HFF-Myc (cell line): ENCODE results near the gene CT45A5.
"Not testable (repeated sequence)": the region's sequence is repeated elsewhere in the genome, so short reads cannot be mapped to it uniquely, and the experiment has no call there.

Experiments
- DNase-seq: peaks from one replicate; pipeline ENCODE4 v3.0.0-alpha.2; 2011; ENCODE audit warnings: low read depth; ENCODE audit errors: extremely low read depth
- H3K4me3 ChIP-seq: replicated peaks from 2 replicates; pipeline ENCODE4 v1.5.1; 2011; ENCODE audit warnings: low read depth, mild to moderate bottlenecking, control low read depth, low read length
- TF ChIP-seq, protein P1 (sequence below): IDR thresholded peaks from 2 replicates; pipeline ENCODE4 v1.5.1; 2012; ENCODE audit warnings: mild to moderate bottlenecking, low read depth, low read length, control low read depth; ENCODE audit errors: missing control alignments

Gene CT45A5, protein sequence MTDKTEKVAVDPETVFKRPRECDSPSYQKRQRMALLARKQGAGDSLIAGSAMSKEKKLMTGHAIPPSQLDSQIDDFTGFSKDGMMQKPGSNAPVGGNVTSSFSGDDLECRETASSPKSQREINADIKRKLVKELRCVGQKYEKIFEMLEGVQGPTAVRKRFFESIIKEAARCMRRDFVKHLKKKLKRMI

DNA sequence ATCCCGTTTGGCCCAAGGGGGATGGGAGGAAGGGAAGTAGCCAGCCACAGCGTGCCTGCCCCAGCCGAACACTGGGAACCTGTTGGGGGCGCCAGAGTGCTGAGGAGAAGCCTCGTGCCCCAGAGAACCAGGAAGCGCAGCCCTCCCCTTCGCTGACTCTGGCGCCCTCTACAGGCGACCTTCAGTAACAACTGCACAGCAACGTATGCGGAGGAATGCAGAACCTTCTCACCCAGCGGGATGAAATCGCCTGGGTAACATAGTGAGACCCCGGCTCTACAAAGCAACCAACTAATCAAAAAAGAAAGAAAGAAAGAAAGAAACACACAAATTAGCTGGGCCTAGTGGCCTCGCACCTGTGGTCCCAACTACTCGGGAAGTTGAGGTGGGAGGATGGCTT lies at the start of gene CT45A5:
Gene CT45A5, minus strand, starts transcription at position 101 of the 400 bp plus-strand sequence. CDS start 3,774 bp downstream, outside the sequence.
- not testable (repeated sequence) for H3K4me3 ChIP-seq, DNase-seq

DNA sequence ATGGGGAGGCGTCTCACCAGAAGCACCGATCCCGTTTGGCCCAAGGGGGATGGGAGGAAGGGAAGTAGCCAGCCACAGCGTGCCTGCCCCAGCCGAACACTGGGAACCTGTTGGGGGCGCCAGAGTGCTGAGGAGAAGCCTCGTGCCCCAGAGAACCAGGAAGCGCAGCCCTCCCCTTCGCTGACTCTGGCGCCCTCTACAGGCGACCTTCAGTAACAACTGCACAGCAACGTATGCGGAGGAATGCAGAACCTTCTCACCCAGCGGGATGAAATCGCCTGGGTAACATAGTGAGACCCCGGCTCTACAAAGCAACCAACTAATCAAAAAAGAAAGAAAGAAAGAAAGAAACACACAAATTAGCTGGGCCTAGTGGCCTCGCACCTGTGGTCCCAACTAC lies 34.6 kb upstream of the CT45A5 start, which contains the start of gene CT45A2:
Gene CT45A2, minus strand, starts transcription at position 101 of the 400 bp plus-strand sequence. CDS start 3,747 bp downstream, outside the sequence.
- not testable (repeated sequence) for H3K4me3 ChIP-seq, DNase-seq

DNA sequence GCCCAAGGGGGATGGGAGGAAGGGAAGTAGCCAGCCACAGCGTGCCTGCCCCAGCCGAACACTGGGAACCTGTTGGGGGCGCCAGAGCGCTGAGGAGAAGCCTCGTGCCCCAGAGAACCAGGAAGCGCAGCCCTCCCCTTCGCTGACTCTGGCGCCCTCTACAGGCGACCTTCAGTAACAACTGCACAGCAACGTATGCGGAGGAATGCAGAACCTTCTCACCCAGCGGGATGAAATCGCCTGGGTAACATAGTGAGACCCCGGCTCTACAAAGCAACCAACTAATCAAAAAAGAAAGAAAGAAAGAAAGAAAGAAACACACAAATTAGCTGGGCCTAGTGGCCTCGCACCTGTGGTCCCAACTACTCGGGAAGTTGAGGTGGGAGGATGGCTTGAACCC lies 17.4 kb upstream of the CT45A5 start, which contains the start of gene CT45A6:
Gene CT45A6, minus strand, starts transcription at position 101 of the 400 bp plus-strand sequence. CDS start 3,794 bp downstream, outside the sequence.
- not testable (repeated sequence) for DNase-seq, H3K4me3 ChIP-seq

DNA sequence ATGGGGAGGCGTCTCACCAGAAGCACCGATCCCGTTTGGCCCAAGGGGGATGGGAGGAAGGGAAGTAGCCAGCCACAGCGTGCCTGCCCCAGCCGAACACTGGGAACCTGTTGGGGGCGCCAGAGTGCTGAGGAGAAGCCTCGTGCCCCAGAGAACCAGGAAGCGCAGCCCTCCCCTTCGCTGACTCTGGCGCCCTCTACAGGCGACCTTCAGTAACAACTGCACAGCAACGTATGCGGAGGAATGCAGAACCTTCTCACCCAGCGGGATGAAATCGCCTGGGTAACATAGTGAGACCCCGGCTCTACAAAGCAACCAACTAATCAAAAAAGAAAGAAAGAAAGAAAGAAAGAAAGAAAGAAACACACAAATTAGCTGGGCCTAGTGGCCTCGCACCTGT lies 17.2 kb downstream of the CT45A5 start, which contains the start of gene CT45A3:
Gene CT45A3, minus strand, starts transcription at position 101 of the 400 bp plus-strand sequence. CDS start 3,747 bp downstream, outside the sequence.
- DNase-seq: not testable (repeated sequence)

DNA sequence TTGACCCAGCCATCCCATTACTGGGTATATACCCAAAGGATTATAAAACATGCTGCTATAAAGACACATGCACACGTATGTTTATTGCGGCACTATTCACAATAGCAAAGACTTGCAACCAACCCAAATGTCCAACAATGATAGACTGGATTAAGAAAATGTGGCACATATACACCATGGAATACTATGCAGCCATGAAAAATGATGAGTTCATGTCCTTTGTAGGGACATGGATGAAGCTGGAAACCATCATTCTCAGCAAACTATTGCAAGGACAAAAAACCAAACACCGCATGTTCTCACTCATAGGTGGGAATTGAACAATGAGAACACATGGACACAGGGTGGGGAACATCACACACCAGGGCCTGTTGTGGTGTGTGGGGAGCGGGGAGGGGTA lies 40.6 kb downstream of the CT45A5 start:
- not testable (repeated sequence) for H3K4me3 ChIP-seq, DNase-seq

More for the DNA sequence above, 17.2 kb downstream of the CT45A5 start, which contains the start of gene CT45A3:
- H3K4me3 ChIP-seq: not testable (repeated sequence)

DNA sequence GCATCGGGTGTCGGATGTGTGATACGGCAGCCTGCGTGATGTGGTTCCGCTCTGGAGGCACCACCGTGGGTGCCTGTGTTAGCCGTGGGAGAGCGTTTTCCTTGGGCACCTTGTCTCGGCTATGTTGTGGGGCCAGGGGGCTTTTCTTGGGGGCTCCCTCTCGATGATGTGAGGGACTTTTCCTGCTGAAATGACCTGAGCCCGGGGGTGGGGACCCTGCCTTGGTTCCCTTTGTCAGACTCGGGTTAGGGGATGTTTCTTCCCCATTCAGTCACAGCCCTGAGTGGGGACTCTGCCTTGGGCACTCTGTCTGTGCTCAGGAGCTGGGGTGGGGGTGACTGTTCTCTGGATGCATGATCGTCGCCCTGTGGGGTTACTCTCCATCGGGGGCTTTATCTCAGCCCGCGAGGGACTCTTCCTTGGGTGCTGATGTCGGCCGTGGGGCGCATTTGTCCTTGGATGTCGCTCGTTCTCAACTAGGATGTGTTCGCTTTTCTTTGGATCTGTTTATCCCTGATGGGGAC lies 44.0 kb downstream of the CT45A5 start:
- TF ChIP-seq, protein P1, sequence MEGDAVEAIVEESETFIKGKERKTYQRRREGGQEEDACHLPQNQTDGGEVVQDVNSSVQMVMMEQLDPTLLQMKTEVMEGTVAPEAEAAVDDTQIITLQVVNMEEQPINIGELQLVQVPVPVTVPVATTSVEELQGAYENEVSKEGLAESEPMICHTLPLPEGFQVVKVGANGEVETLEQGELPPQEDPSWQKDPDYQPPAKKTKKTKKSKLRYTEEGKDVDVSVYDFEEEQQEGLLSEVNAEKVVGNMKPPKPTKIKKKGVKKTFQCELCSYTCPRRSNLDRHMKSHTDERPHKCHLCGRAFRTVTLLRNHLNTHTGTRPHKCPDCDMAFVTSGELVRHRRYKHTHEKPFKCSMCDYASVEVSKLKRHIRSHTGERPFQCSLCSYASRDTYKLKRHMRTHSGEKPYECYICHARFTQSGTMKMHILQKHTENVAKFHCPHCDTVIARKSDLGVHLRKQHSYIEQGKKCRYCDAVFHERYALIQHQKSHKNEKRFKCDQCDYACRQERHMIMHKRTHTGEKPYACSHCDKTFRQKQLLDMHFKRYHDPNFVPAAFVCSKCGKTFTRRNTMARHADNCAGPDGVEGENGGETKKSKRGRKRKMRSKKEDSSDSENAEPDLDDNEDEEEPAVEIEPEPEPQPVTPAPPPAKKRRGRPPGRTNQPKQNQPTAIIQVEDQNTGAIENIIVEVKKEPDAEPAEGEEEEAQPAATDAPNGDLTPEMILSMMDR: no peak
- no peak for DNase-seq
- H3K4me3 ChIP-seq: no peak overlapping the region

DNA sequence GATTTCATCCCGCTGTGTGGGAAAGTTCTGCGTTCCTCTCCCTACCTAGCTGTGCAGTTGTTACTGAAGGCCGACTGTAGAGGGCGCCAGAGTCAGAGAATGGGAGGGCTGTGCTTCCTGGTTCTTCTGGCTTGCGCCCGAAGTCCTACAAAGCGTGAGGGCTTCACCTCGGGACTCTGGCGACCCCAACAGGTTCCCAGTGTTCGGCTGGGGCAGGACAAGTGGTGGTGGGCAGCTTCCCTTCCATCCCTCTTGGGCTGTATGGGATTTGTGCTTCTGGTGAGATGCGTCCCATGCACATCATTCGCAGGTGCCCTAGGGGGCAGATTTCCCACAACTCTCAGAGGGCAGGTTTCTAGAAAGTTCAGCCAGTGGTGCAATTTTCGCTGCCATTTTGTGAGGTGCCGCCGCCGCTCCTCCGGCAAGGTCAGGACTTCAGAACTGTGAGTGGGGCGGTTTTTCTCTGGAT lies 44.6 kb downstream of the CT45A5 start:
- TF ChIP-seq, protein P1: peak; percentile 53
- no peak for DNase-seq
- no peak overlapping the region for H3K4me3 ChIP-seq

DNA sequence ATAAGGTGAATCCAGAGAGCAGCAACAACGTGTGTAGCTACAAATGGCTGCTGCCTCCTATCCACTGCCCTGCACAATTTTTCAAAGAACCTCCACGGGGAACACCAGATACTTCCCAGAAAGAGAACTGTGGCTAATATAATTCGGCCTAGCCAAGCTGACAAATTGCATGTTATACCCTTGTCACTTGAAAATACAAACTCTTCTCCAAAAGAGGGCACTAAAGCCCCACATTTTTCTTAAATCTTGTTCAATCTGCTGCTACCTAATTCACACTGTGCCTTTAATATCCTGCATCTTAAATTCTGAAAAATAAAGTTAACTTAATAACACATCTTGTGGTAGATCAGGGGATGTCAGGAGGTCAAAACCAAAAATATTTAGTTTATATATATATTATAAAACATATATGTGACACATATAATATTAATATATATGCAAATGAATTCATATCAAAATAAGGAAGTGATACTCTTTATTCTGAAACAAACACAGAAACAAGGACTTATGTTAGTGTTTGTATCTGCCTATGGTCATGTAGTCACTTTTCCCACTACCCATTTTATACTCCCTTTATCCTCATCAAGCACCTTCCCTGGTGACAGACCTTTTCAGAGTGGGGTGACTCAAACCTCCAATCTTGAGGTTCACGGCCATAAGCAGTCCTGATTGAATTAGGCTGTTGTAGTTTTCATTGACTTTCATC lies 47.8 kb downstream of the CT45A5 start:
- H3K4me3 ChIP-seq: no peak overlapping the region
- DNase-seq: no peak
- TF ChIP-seq, protein P1: no peak

DNA sequence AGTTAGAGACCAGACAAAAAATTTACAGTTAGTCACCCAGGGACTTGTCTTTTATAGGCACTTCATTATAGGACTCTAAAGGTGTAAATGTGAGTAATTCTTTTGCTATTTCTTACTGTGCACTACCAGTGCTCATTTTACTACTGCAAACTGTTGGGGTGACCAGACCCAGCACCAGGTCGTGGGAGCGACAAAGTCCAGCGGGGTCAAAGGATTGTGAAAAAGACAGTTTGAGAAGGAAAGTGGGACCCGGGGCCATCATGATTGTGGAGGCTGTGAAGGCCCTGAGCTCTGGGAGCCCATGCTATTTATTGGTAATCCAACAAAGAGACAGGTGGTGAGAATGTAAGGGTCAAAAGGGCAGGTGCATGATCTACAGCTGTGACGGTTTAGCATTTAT lies 50.6 kb downstream of the CT45A5 start:
- not testable (repeated sequence) for DNase-seq, H3K4me3 ChIP-seq
